GM12891 (cell line): ENCODE measurements around the gene CELF5.

Experiments
- POLR2A ChIP-seq: IDR thresholded peaks from 2 replicates; pipeline ENCODE4 v1.6.1; 2011; ENCODE audit warnings: low read depth, low read length, control low read depth
- POLR2AphosphoS5 ChIP-seq: IDR thresholded peaks from 2 replicates; pipeline ENCODE4 v1.6.1; 2011; ENCODE audit warnings: low read depth, low read length, control low read depth
- SPI1 ChIP-seq: IDR thresholded peaks from 2 replicates; pipeline ENCODE4 v1.6.1; 2011; ENCODE audit warnings: low read depth, low read length, control low read depth
- TAF1 ChIP-seq: IDR thresholded peaks from 2 replicates; pipeline ENCODE4 v1.6.1; 2011; ENCODE audit warnings: low read depth, low read length, control low read depth

- TF ChIP-seq SPI1 (no peak), POLR2A (no peak), POLR2AphosphoS5 (no peak), TAF1 (no peak)
Observed at GRCh38 chr19:3233831-3234230, 9.4 kb downstream of the CELF5 start.
